Smooth muscle cell (in vitro differentiated cells): ENCODE results near the gene CTTN. TPM values are rescaled to one million over a fixed set of nuclear protein-coding genes. Genes with fewer than 3 reads are reported as not detected.

Experiments used
- DNase-seq: peaks from one replicate; lab custom pipeline; 2025; ENCODE audit not compliant: unreplicated experiment; lab: John Stamatoyannopoulos, UW
- H2AFZ ChIP-seq: fragments of 200-600 bp; sonication (generic); 2 replicates; pipeline ENCODE4 v1.6.0; 2016; ENCODE audit warnings: antibody characterized with exemption, low read depth, mild to moderate bottlenecking
- H3F3A ChIP-seq: fragments of 200-600 bp; sonication (generic); 2 replicates; pipeline ENCODE4 v1.6.0; 2017; ENCODE audit warnings: antibody characterized with exemption, low read depth
- H3K27ac ChIP-seq: fragments of 200-600 bp; sonication (generic); 2 replicates; pipeline ENCODE4 v1.5.1; 2016; ENCODE audit warnings: low read depth, mild to moderate bottlenecking
- H3K27me3 ChIP-seq: fragments of 200-600 bp; sonication (generic); 2 replicates; pipeline ENCODE4 v1.6.1; 2016; ENCODE audit warnings: low read depth, mild to moderate bottlenecking
- H3K36me3 ChIP-seq: fragments of 200-600 bp; sonication (generic); 2 replicates; pipeline ENCODE4 v1.5.1; 2016; ENCODE audit warnings: low read depth
- H3K4me1 ChIP-seq: fragments of 200-600 bp; sonication (generic); 2 replicates; pipeline ENCODE4 v1.5.1; 2016; ENCODE audit warnings: low read depth
- H3K4me2 ChIP-seq: fragments of 200-600 bp; sonication (generic); 2 replicates; pipeline ENCODE4 v1.6.0; 2016; ENCODE audit warnings: mild to moderate bottlenecking
- H3K4me3 ChIP-seq: fragments of 200-600 bp; sonication (generic); 2 replicates; pipeline ENCODE4 v1.5.1; 2016; ENCODE audit warnings: mild to moderate bottlenecking
- H3K79me2 ChIP-seq: fragments of 200-600 bp; sonication (generic); 2 replicates; pipeline ENCODE4 v1.6.0; 2016; ENCODE audit warnings: low read depth, mild to moderate bottlenecking
- H3K9ac ChIP-seq: fragments of 200-600 bp; sonication (generic); 2 replicates; pipeline ENCODE4 v1.6.0; 2016; ENCODE audit warnings: low read depth
- H3K9me3 ChIP-seq: fragments of 200-600 bp; sonication (generic); replicated peaks from 2 replicates; pipeline ENCODE4 v1.5.1; 2016; ENCODE audit warnings: low read depth
- H4K20me1 ChIP-seq: fragments of 200-600 bp; sonication (generic); 2 replicates; pipeline ENCODE4 v1.6.0; 2016; ENCODE audit warnings: low read depth
- CTCF ChIP-seq: fragments of 200-600 bp; sonication (generic); IDR thresholded peaks from 2 replicates; pipeline ENCODE4 v1.5.1; 2017; ENCODE audit warnings: borderline replicate concordance, mild to moderate bottlenecking, antibody characterized with exemption; ENCODE audit not compliant: insufficient read depth, poor library complexity, severe bottlenecking
- WGBS: methylation state at CpG from one replicate; pipeline ENCODE4 v1.1.7; 2016; ENCODE audit warnings: low lambda C conversion rate; 5-methylcytosine and 5-hydroxymethylcytosine counted together
- polyA plus RNA-seq: library from polyadenylated mRNA; unstranded; fragments of >200 nt; fragmentation: Nextera tagmentation; extraction: Ambion mirVana; gene quantifications from 2 replicates; pipeline ENCODE4 v1.2.1, GENCODE V29; 2016
- total RNA-seq: library from RNA; depleted of rRNA; stranded (reverse); fragments of >200 nt; gene quantifications from 2 replicates; pipeline ENCODE4 v1.2.3, GENCODE V29; 2014

CTTN gene
- total and polyA plus RNA-seq, 2 experiments from 2014 or later: 64.7 to 173 TPM

GRCh38 chr11:70462818-70463477 is 64.6 kb downstream of the CTTN start:
- Histone ChIP-seq H3K4me1 (no peaks in the 10 kb centered on the region), H2AFZ (no peak overlapping the region), H3K27ac (no peak overlapping the region), H3K4me3 (no peak overlapping the region), H3K4me2 (no peak overlapping the region), H3K36me3 (no peaks in the 10 kb centered on the region), H3K27me3 (peaks cover 6% of the 10 kb centered on the region), H3K79me2 (no peaks in the 10 kb centered on the region), H3K9me3 (no peaks in the 10 kb centered on the region), H4K20me1 (no peaks in the 10 kb centered on the region), H3F3A (no peaks in the 10 kb centered on the region), H3K9ac (no peak overlapping the region)
- no peak for TF ChIP-seq CTCF
- no peak for DNase-seq
- 97% methylated on average over 12 of the region's 12 CpGs for WGBS

- TF ChIP-seq CTCF: no peak
- no peak for DNase-seq
- no peak overlapping the region for H3K4me3 ChIP-seq
- no peak overlapping the region for H3K27ac ChIP-seq
- H3K36me3 ChIP-seq: no peaks in the 10 kb centered on the region
- WGBS: 97% methylated on average over 51 of the region's 61 CpGs
- no peak overlapping the region for H3K4me2 ChIP-seq
- no peaks in the 10 kb centered on the region for H3K79me2 ChIP-seq
- H3K4me1 ChIP-seq: no peaks in the 10 kb centered on the region
- no peak overlapping the region for H3K9ac ChIP-seq
- H4K20me1 ChIP-seq: no peaks in the 10 kb centered on the region
- H3F3A ChIP-seq: no peaks in the 10 kb centered on the region
- no peaks in the 10 kb centered on the region for H3K9me3 ChIP-seq
- no peak overlapping the region for H2AFZ ChIP-seq
- peaks cover 6% of the 10 kb centered on the region for H3K27me3 ChIP-seq
Measured at GRCh38 chr11:70463478-70464255, 65.3 kb downstream of the CTTN start.

GRCh38 chr11:70464509-70465361 is 66.4 kb downstream of the CTTN start:
- Histone ChIP-seq H3K79me2 (no peaks in the 10 kb centered on the region), H3K36me3 (no peaks in the 10 kb centered on the region), H3K4me2 (no peak overlapping the region), H2AFZ (no peak overlapping the region), H3K9me3 (no peaks in the 10 kb centered on the region), H3F3A (no peaks in the 10 kb centered on the region), H4K20me1 (no peaks in the 10 kb centered on the region), H3K9ac (no peak overlapping the region), H3K4me1 (no peaks in the 10 kb centered on the region), H3K27me3 (peaks cover 6% of the 10 kb centered on the region), H3K4me3 (no peak overlapping the region), H3K27ac (no peak overlapping the region)
- TF ChIP-seq CTCF: no peak
- 90% methylated on average over 20 of the region's 20 CpGs for WGBS
- DNase-seq: no peak
